H9 (cell line): ENCODE measurements around the gene SLC24A4. TPM values are rescaled to one million over a fixed set of nuclear protein-coding genes. Genes with fewer than 3 reads are reported as not detected.

Experiments used
- DNase-seq: peaks from one replicate; pipeline ENCODE4 v3.0.0-alpha.2; 2017
- H2AFZ ChIP-seq: one replicate; pipeline ENCODE4 v1.6.1; 2013; ENCODE audit warnings: mild to moderate bottlenecking, low read length, control low read depth, moderate library complexity
- H2AK5ac ChIP-seq: 2 replicates; pipeline ENCODE4 v1.6.1; 2013; ENCODE audit warnings: low read length, control low read depth, mixed read lengths; ENCODE audit not compliant: insufficient read length
- H2BK120ac ChIP-seq: one replicate; pipeline ENCODE4 v1.6.1; 2013; ENCODE audit warnings: low read depth, mild to moderate bottlenecking, low read length, control low read depth, inconsistent platforms; ENCODE audit not compliant: poor library complexity, severe bottlenecking
- H2BK12ac ChIP-seq: 2 replicates; pipeline ENCODE4 v1.6.1; 2013; ENCODE audit warnings: low read length, control low read depth, mixed read lengths, low read depth; ENCODE audit not compliant: insufficient read length
- H2BK15ac ChIP-seq: 2 replicates; pipeline ENCODE4 v1.6.1; 2013; ENCODE audit warnings: low read depth, low read length, control low read depth
- H2BK20ac ChIP-seq: one replicate; pipeline ENCODE4 v1.6.1; 2013; ENCODE audit warnings: low read depth, mild to moderate bottlenecking, low read length, control low read depth, inconsistent platforms; ENCODE audit not compliant: poor library complexity, severe bottlenecking
- H2BK5ac ChIP-seq: 2 replicates; pipeline ENCODE4 v1.6.1; 2013; ENCODE audit warnings: low read length, control low read depth, mixed read lengths; ENCODE audit not compliant: insufficient read length
- H3K14ac ChIP-seq: 2 replicates; pipeline ENCODE4 v1.6.1; 2013; ENCODE audit warnings: low read length, control low read depth; ENCODE audit not compliant: insufficient read depth
- H3K18ac ChIP-seq: 2 replicates; pipeline ENCODE4 v1.6.1; 2013; ENCODE audit warnings: low read depth, mild to moderate bottlenecking, mixed read lengths, low read length, control low read depth; ENCODE audit not compliant: insufficient read length
- H3K23ac ChIP-seq: 2 replicates; pipeline ENCODE4 v1.6.1; 2013; ENCODE audit warnings: low read length, control low read depth, mixed read lengths, low read depth; ENCODE audit not compliant: insufficient read length
- H3K23me2 ChIP-seq: 2 replicates; pipeline ENCODE4 v1.6.1; 2013; ENCODE audit warnings: low read depth, mild to moderate bottlenecking, mixed read lengths, low read length, control low read depth; ENCODE audit not compliant: insufficient read length, poor library complexity, severe bottlenecking
- H3K27ac ChIP-seq: 2 replicates; pipeline ENCODE4 v1.5.1; 2013; ENCODE audit warnings: low read length, control low read depth, mixed read lengths, low read depth; ENCODE audit not compliant: insufficient read length
- H3K27me3 ChIP-seq: 2 replicates; pipeline ENCODE4 v1.6.1; 2013; ENCODE audit warnings: low read length, control low read depth, inconsistent platforms; ENCODE audit not compliant: insufficient read depth
- H3K4ac ChIP-seq: 2 replicates; pipeline ENCODE4 v1.6.1; 2013; ENCODE audit warnings: low read depth, mild to moderate bottlenecking, control low read depth, inconsistent platforms, low read length, moderate library complexity
- H3K4me1 ChIP-seq: 2 replicates; pipeline ENCODE4 v1.6.1; 2013; ENCODE audit warnings: low read length, control low read depth, inconsistent platforms; ENCODE audit not compliant: insufficient read depth
- H3K4me2 ChIP-seq: 2 replicates; pipeline ENCODE4 v1.6.1; 2013; ENCODE audit warnings: low read length, control low read depth, mixed read lengths; ENCODE audit not compliant: insufficient read length, insufficient read depth
- H3K56ac ChIP-seq: 2 replicates; pipeline ENCODE4 v1.6.1; 2013; ENCODE audit warnings: low read depth, mild to moderate bottlenecking, mixed read lengths, low read length, control low read depth; ENCODE audit not compliant: insufficient read length
- H3K79me1 ChIP-seq: 2 replicates; pipeline ENCODE4 v1.6.1; 2013; ENCODE audit warnings: low read depth, mild to moderate bottlenecking, moderate library complexity, low read length, control low read depth, inconsistent platforms; ENCODE audit not compliant: insufficient read depth, poor library complexity, severe bottlenecking
- H3K79me2 ChIP-seq: 2 replicates; pipeline ENCODE4 v1.6.1; 2013; ENCODE audit warnings: low read length, control low read depth, inconsistent platforms; ENCODE audit not compliant: insufficient read depth
- H3K9ac ChIP-seq: 2 replicates; pipeline ENCODE4 v1.6.1; 2013; ENCODE audit warnings: low read length, control low read depth, mixed read lengths; ENCODE audit not compliant: insufficient read length; ENCODE audit errors: extremely low read depth
- H3K9me3 ChIP-seq: one replicate; pipeline ENCODE4 v1.6.1; 2013; ENCODE audit warnings: low read depth, low read length, inconsistent platforms; ENCODE audit not compliant: control insufficient read depth
- H3T11ph ChIP-seq: one replicate; pipeline ENCODE4 v1.6.1; 2013; ENCODE audit warnings: mild to moderate bottlenecking, low read length, control low read depth, inconsistent platforms
- H4K20me1 ChIP-seq: one replicate; pipeline ENCODE4 v1.6.1; 2013; ENCODE audit not compliant: control insufficient read depth, insufficient read length, insufficient read depth
- H4K5ac ChIP-seq: 2 replicates; pipeline ENCODE4 v1.6.1; 2013; ENCODE audit warnings: low read depth, mild to moderate bottlenecking, mixed read lengths, low read length, control low read depth; ENCODE audit not compliant: insufficient read length
- H4K8ac ChIP-seq: replicated peaks from 2 replicates; pipeline ENCODE4 v1.6.1; 2013; ENCODE audit warnings: low read length, control low read depth, mixed read lengths, low read depth; ENCODE audit not compliant: insufficient read length
- H4K91ac ChIP-seq: 2 replicates; pipeline ENCODE4 v1.6.1; 2013; ENCODE audit warnings: low read depth, mild to moderate bottlenecking, moderate library complexity, mixed read lengths, low read length, control low read depth; ENCODE audit not compliant: insufficient read length
- H3K27ac Mint-ChIP-seq, 3 experiments: 2 replicates in 2 of 3; 3 replicates in 1 of 3; pipeline ENCODE4 v1.8.0; 2020 to 2021; ENCODE audit warnings: mixed read lengths in 3 of 3, mild to moderate bottlenecking in 1 of 3, moderate library complexity in 1 of 3
- H3K27me3 Mint-ChIP-seq: 2 replicates; pipeline ENCODE4 v1.8.0; 2021; ENCODE audit warnings: low read depth, mild to moderate bottlenecking, moderate library complexity, mixed read lengths
- H3K36me3 Mint-ChIP-seq, 3 experiments: 2 replicates in 2 of 3; 3 replicates in 1 of 3; pipeline ENCODE4 v1.8.0; 2020 to 2021; ENCODE audit warnings: low read depth in 3 of 3, mixed read lengths in 3 of 3; ENCODE audit not compliant: insufficient read depth in 1 of 3
- H3K4me1 Mint-ChIP-seq, 2 experiments: 2 replicates each; pipeline ENCODE4 v1.8.0; 2020; ENCODE audit warnings: mixed read lengths in 2 of 2
- H3K4me3 Mint-ChIP-seq, 2 experiments: 2 replicates in 1 of 2; 3 replicates in 1 of 2; pipeline ENCODE4 v1.8.0; 2020 to 2021; ENCODE audit warnings: mild to moderate bottlenecking in 2 of 2, mixed read lengths in 2 of 2, moderate library complexity in 1 of 2
- H3K9me3 Mint-ChIP-seq, 2 experiments: 2 replicates in 1 of 2; 3 replicates in 1 of 2; pipeline ENCODE4 v1.8.0; 2020; ENCODE audit warnings: mild to moderate bottlenecking in 2 of 2, mixed read lengths in 2 of 2, moderate library complexity in 1 of 2
- CTCF ChIP-seq: fragments of 200-600 bp; sonication (generic); conservative IDR thresholded peaks from 3 replicates; pipeline ENCODE4 v1.8.0; 2021; ENCODE audit warnings: antibody characterized with exemption, mild to moderate bottlenecking
- WGBS: extraction: QIAGEN DNeasy Blood & Tissue Kit; methylation state at CpG from one replicate; pipeline ENCODE4 v1.1.7; 2013; ENCODE audit warnings: missing lambda C conversion rate, low lambda C conversion rate, mixed read lengths; ENCODE audit not compliant: insufficient read length; ENCODE audit errors: extremely low coverage; 5-methylcytosine and 5-hydroxymethylcytosine counted together
- total RNA-seq: library from RNA; stranded (reverse); gene quantifications from 2 replicates; pipeline ENCODE4 v1.2.1, GENCODE V29; 2021

Gene SLC24A4
- total RNA-seq, 1 experiment from 2014 or later: 0.24 TPM

GRCh38 chr14:92539875-92540274 is 216.9 kb downstream of the SLC24A4 start:
- H3K9me3 Mint-ChIP-seq: no peaks in the 10 kb centered on the region
- no peaks in the 10 kb centered on the region; the same call in 1 of the 2 replicates for H3K4me1 ChIP-seq
- no peak overlapping the region for H2BK5ac ChIP-seq
- no peak overlapping the region; the same call in 1 of the 2 replicates for H3K14ac ChIP-seq
- H2BK20ac ChIP-seq: no peak overlapping the region
- H4K8ac ChIP-seq: no peak overlapping the region
- H3K79me2 ChIP-seq: no peaks in the 10 kb centered on the region
- H3K18ac ChIP-seq: no peak overlapping the region
- no peak overlapping the region for H2AK5ac ChIP-seq
- H3K27me3 ChIP-seq: no peaks in the 10 kb centered on the region
- no peak overlapping the region for H2BK120ac ChIP-seq
- no peaks in the 10 kb centered on the region for H3K36me3 Mint-ChIP-seq
- H3K9me3 ChIP-seq: no peaks in the 10 kb centered on the region
- no CpG with 5 or more reads among the region's 12 CpGs for WGBS
- no peak overlapping the region for H2BK12ac ChIP-seq
- H2BK15ac ChIP-seq: no peak overlapping the region
- H2AFZ ChIP-seq: no peak overlapping the region
- no peak overlapping the region for H3K4me3 Mint-ChIP-seq
- DNase-seq: no peak
- H3K4me2 ChIP-seq: no peak overlapping the region
- H3K27me3 Mint-ChIP-seq: no peaks in the 10 kb centered on the region
- H3K9ac ChIP-seq: no peak overlapping the region
- H4K20me1 ChIP-seq: no peaks in the 10 kb centered on the region
- H3T11ph ChIP-seq: no peak overlapping the region
- H4K5ac ChIP-seq: no peak overlapping the region
- H3K23me2 ChIP-seq: no peaks in the 10 kb centered on the region
- H3K4ac ChIP-seq: no peak overlapping the region
- H4K91ac ChIP-seq: no peak overlapping the region
- no peak overlapping the region for H3K23ac ChIP-seq
- no peak overlapping the region for H3K27ac Mint-ChIP-seq
- no peak for TF ChIP-seq CTCF
- no peaks in the 10 kb centered on the region for H3K79me1 ChIP-seq
- H3K4me1 Mint-ChIP-seq: peaks cover 16 to 19% of the 10 kb centered on the region in 2 experiments
- H3K27ac ChIP-seq: no peak overlapping the region
- no peak overlapping the region for H3K56ac ChIP-seq
